ENCODE measurements around the gene ANO4.

The ANO4 gene

GRCh38 chr12:100964028-100964427 lies 169.5 kb downstream of the ANO4 start:
- no peaks in the 10 kb centered on the region for H3K36me3 ChIP-seq (replicated peaks in 1 of 2; ENCODE audit: control insufficient read depth in 2 of 2, insufficient read depth in 2 of 2, low read length in 2 of 2)

GRCh38 chr12:100967189-100967588 lies 172.6 kb downstream of the ANO4 start:
- Histone ChIP-seq H3K27me3 (ENCODE audit: control insufficient read depth in 3 of 3, insufficient read depth in 3 of 3, low read depth in 1 of 3, low read length in 3 of 3) (no peaks in the 10 kb centered on the region), H2BK15ac (ENCODE audit: low read length) (no peak overlapping the region), H4K8ac (ENCODE audit: low read depth, low read length) (no peak overlapping the region), H2AK5ac (ENCODE audit: low read depth, low read length) (no peak overlapping the region), H2BK12ac (ENCODE audit: low read length) (no peak overlapping the region), H3K14ac (ENCODE audit: low read length) (no peak overlapping the region), H3K4ac (ENCODE audit: low read length) (no peak overlapping the region), H3K27ac (replicated peaks; ENCODE audit: low read length) (no peak overlapping the region), H4K91ac (ENCODE audit: low read depth, low read length, poor library complexity) (no peak overlapping the region), H3K9me3 (replicated peaks in 1 of 2; ENCODE audit: control insufficient read depth in 2 of 2, insufficient read depth in 1 of 2, low read depth in 1 of 2, low read length in 2 of 2) (no peaks in the 10 kb centered on the region), H3K4me2 (ENCODE audit: insufficient read depth, low read length, poor library complexity, severe bottlenecking) (no peak overlapping the region), H2AFZ (ENCODE audit: low read length) (no peak overlapping the region), H3K18ac (ENCODE audit: low read length) (no peak overlapping the region), H3K36me3 (replicated peaks in 1 of 2; ENCODE audit: control insufficient read depth in 2 of 2, insufficient read depth in 2 of 2, low read length in 2 of 2) (no peaks in the 10 kb centered on the region), H2BK5ac (ENCODE audit: low read length) (no peak overlapping the region), H3K23ac (ENCODE audit: low read depth, low read length, poor library complexity) (no peak overlapping the region), H3K9ac (ENCODE audit: low read depth, low read length, poor library complexity) (no peak overlapping the region), H3K4me3 (ENCODE audit: low read length in 2 of 2) (no peak overlapping the region), H2BK120ac (ENCODE audit: low read depth, low read length) (no peak overlapping the region), H3K79me1 (ENCODE audit: low read depth, low read length) (no peaks in the 10 kb centered on the region), H3K4me1 (ENCODE audit: control insufficient read depth in 2 of 2, insufficient read depth in 1 of 2, low read depth in 1 of 2, low read length in 2 of 2) (peaks cover 0 to 9% of the 10 kb centered on the region in 2 donors)
- no CpG with 5 or more reads among the region's 1 CpG for WGBS, 2 donors (ENCODE audit: extremely low coverage in 2 of 2, insufficient read length in 2 of 2, insufficient replicate concordance in 1 of 2)
- no peak for DNase-seq (ENCODE audit: low spot score)

More at GRCh38 chr12:100964028-100964427, 169.5 kb downstream of the ANO4 start:
- H3K23ac ChIP-seq (ENCODE audit: low read depth, low read length, poor library complexity), result no peak overlapping the region
- H2BK12ac ChIP-seq (ENCODE audit: low read length), result no peak overlapping the region
- H2AFZ ChIP-seq (ENCODE audit: low read length), result no peak overlapping the region
- no peaks in the 10 kb centered on the region for H3K27me3 ChIP-seq (ENCODE audit: control insufficient read depth in 3 of 3, insufficient read depth in 3 of 3, low read depth in 1 of 3, low read length in 3 of 3)
- H4K91ac ChIP-seq (ENCODE audit: low read depth, low read length, poor library complexity), result no peak overlapping the region
- peaks cover 0 to 4% of the 10 kb centered on the region in 2 donors for H3K4me1 ChIP-seq (ENCODE audit: control insufficient read depth in 2 of 2, insufficient read depth in 1 of 2, low read depth in 1 of 2, low read length in 2 of 2)
- H3K4me2 ChIP-seq (ENCODE audit: insufficient read depth, low read length, poor library complexity, severe bottlenecking), result no peak overlapping the region
- no CpG with 5 or more reads among the region's 2 CpGs for WGBS, 2 donors (ENCODE audit: extremely low coverage in 2 of 2, insufficient read length in 2 of 2, insufficient replicate concordance in 1 of 2)
- no peak overlapping the region for H2BK120ac ChIP-seq (ENCODE audit: low read depth, low read length)
- no peak for DNase-seq (ENCODE audit: low spot score)
- no peak overlapping the region for H3K4ac ChIP-seq (ENCODE audit: low read length)
- H3K27ac ChIP-seq (replicated peaks; ENCODE audit: low read length), result no peak overlapping the region
- no peak overlapping the region for H2BK15ac ChIP-seq (ENCODE audit: low read length)
- H2AK5ac ChIP-seq (ENCODE audit: low read depth, low read length), result no peak overlapping the region
- H3K9me3 ChIP-seq (replicated peaks in 1 of 2; ENCODE audit: control insufficient read depth in 2 of 2, insufficient read depth in 1 of 2, low read depth in 1 of 2, low read length in 2 of 2), result no peaks in the 10 kb centered on the region
- no peak overlapping the region for H3K18ac ChIP-seq (ENCODE audit: low read length)
- no peak overlapping the region for H3K4me3 ChIP-seq (ENCODE audit: low read length in 2 of 2)
- H3K79me1 ChIP-seq (ENCODE audit: low read depth, low read length), result no peaks in the 10 kb centered on the region
- H2BK5ac ChIP-seq (ENCODE audit: low read length), result no peak overlapping the region
- no peak overlapping the region for H4K8ac ChIP-seq (ENCODE audit: low read depth, low read length)
- H3K9ac ChIP-seq (ENCODE audit: low read depth, low read length, poor library complexity), result no peak overlapping the region
- H3K14ac ChIP-seq (ENCODE audit: low read length), result no peak overlapping the region

DNA sequence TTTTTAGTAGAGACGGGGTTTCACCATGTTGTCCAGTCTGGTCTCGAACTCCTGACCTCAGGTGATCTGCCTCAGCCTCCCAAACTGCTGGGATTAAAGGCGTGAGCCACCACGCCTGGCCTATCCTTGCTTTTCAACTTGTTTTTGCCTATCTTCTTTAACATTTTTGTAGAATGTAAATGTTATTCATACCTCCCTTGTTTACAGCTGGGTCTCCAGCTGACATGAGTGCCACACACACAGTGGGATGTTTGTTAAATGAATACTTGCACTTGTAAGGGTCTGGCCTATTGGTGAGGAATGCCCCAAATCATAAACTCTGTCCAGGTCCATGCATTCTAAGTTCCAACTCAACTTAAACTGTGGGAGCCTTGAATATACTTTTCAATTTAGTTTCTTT lies 176.3 kb downstream of the ANO4 start:
- H2AK5ac ChIP-seq (ENCODE audit: low read depth, low read length), result no peak overlapping the region
- H3K4ac ChIP-seq (ENCODE audit: low read length), result no peak overlapping the region
- no peak overlapping the region for H3K4me3 ChIP-seq (ENCODE audit: low read length in 2 of 2)
- no peaks in the 10 kb centered on the region for H3K36me3 ChIP-seq (replicated peaks in 1 of 2; ENCODE audit: control insufficient read depth in 2 of 2, insufficient read depth in 2 of 2, low read length in 2 of 2)
- no peak overlapping the region for H4K91ac ChIP-seq (ENCODE audit: low read depth, low read length, poor library complexity)
- H2BK120ac ChIP-seq (ENCODE audit: low read depth, low read length), result no peak overlapping the region
- no peak overlapping the region for H4K8ac ChIP-seq (ENCODE audit: low read depth, low read length)
- no peak overlapping the region for H3K27ac ChIP-seq (replicated peaks; ENCODE audit: low read length)
- no peak overlapping the region for H2BK5ac ChIP-seq (ENCODE audit: low read length)
- H3K18ac ChIP-seq (ENCODE audit: low read length), result no peak overlapping the region
- no peak overlapping the region for H3K23ac ChIP-seq (ENCODE audit: low read depth, low read length, poor library complexity)
- H3K4me1 ChIP-seq (ENCODE audit: control insufficient read depth in 2 of 2, insufficient read depth in 1 of 2, low read depth in 1 of 2, low read length in 2 of 2), result peaks cover 0 to 9% of the 10 kb centered on the region in 2 donors
- H3K27me3 ChIP-seq (ENCODE audit: control insufficient read depth in 3 of 3, insufficient read depth in 3 of 3, low read depth in 1 of 3, low read length in 3 of 3), result no peaks in the 10 kb centered on the region
- no peaks in the 10 kb centered on the region for H3K79me1 ChIP-seq (ENCODE audit: low read depth, low read length)
- no peak overlapping the region for H2BK15ac ChIP-seq (ENCODE audit: low read length)
- no peak overlapping the region for H3K4me2 ChIP-seq (ENCODE audit: insufficient read depth, low read length, poor library complexity, severe bottlenecking)
- H3K9ac ChIP-seq (ENCODE audit: low read depth, low read length, poor library complexity), result no peak overlapping the region
- H3K9me3 ChIP-seq (replicated peaks in 1 of 2; ENCODE audit: control insufficient read depth in 2 of 2, insufficient read depth in 1 of 2, low read depth in 1 of 2, low read length in 2 of 2), result no peaks in the 10 kb centered on the region
- no peak overlapping the region for H2AFZ ChIP-seq (ENCODE audit: low read length)
- WGBS, 2 donors (ENCODE audit: extremely low coverage in 2 of 2, insufficient read length in 2 of 2, insufficient replicate concordance in 1 of 2), result no CpG with 5 or more reads among the region's 4 CpGs
- no peak overlapping the region for H3K14ac ChIP-seq (ENCODE audit: low read length)
- no peak overlapping the region for H2BK12ac ChIP-seq (ENCODE audit: low read length)
- DNase-seq (ENCODE audit: low spot score), result no peak

DNA sequence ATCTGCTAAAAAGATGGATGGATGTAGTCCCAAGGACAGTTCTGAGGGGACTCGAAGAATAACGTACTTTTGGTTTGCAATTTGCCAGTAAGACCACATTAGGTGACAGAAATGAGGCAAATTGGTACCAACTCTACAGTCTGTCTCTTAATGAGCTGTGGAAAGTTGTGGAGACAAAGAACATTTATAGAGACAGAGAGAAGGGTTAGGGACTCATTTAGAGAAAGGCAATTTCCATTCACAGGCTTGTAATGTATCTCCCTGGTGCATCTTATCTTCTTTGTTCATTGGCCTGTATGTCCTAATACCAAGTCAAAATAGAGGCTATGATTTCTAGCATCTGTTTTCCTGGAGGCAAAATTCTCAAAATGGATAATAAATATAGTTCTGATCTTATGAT lies 177.5 kb downstream of the ANO4 start:
- Histone ChIP-seq H3K4me1 (ENCODE audit: control insufficient read depth in 2 of 2, insufficient read depth in 1 of 2, low read depth in 1 of 2, low read length in 2 of 2) (peaks cover 0 to 9% of the 10 kb centered on the region in 2 donors), H3K4me3 (ENCODE audit: low read length in 2 of 2) (no peak overlapping the region), H3K9me3 (replicated peaks in 1 of 2; ENCODE audit: control insufficient read depth in 2 of 2, insufficient read depth in 1 of 2, low read depth in 1 of 2, low read length in 2 of 2) (no peaks in the 10 kb centered on the region), H3K79me1 (ENCODE audit: low read depth, low read length) (no peaks in the 10 kb centered on the region), H2AFZ (ENCODE audit: low read length) (no peak overlapping the region), H3K27ac (replicated peaks; ENCODE audit: low read length) (no peak overlapping the region), H3K18ac (ENCODE audit: low read length) (no peak overlapping the region), H3K4ac (ENCODE audit: low read length) (no peak overlapping the region), H2BK15ac (ENCODE audit: low read length) (no peak overlapping the region), H3K27me3 (ENCODE audit: control insufficient read depth in 3 of 3, insufficient read depth in 3 of 3, low read depth in 1 of 3, low read length in 3 of 3) (no peaks in the 10 kb centered on the region), H4K8ac (ENCODE audit: low read depth, low read length) (no peak overlapping the region), H4K91ac (ENCODE audit: low read depth, low read length, poor library complexity) (no peak overlapping the region), H3K4me2 (ENCODE audit: insufficient read depth, low read length, poor library complexity, severe bottlenecking) (no peak overlapping the region), H2BK5ac (ENCODE audit: low read length) (no peak overlapping the region), H3K36me3 (replicated peaks in 1 of 2; ENCODE audit: control insufficient read depth in 2 of 2, insufficient read depth in 2 of 2, low read length in 2 of 2) (no peaks in the 10 kb centered on the region), H3K23ac (ENCODE audit: low read depth, low read length, poor library complexity) (no peak overlapping the region), H2BK120ac (ENCODE audit: low read depth, low read length) (no peak overlapping the region), H2AK5ac (ENCODE audit: low read depth, low read length) (no peak overlapping the region), H3K14ac (ENCODE audit: low read length) (no peak overlapping the region), H3K9ac (ENCODE audit: low read depth, low read length, poor library complexity) (no peak overlapping the region), H2BK12ac (ENCODE audit: low read length) (no peak overlapping the region)
- no peak for DNase-seq (ENCODE audit: low spot score)
- no CpG with 5 or more reads among the region's 2 CpGs for WGBS, 2 donors (ENCODE audit: extremely low coverage in 2 of 2, insufficient read length in 2 of 2, insufficient replicate concordance in 1 of 2)
